GM21717 (cell line): ENCODE measurements around the gene ELOVL4.
A peak's percentile ranks its signal among the peaks of the same experiment; 100 is the strongest.

Source experiments
- ATAC-seq: cut with Tn5 transposase; IDR thresholded peaks from one replicate; pipeline ENCODE4 v1.9.1; 2021; ENCODE audit warnings: mild to moderate bottlenecking, moderate library complexity; ENCODE audit not compliant: unreplicated experiment

Gene ELOVL4

GRCh38 chr6:79947191-79948186 is at the start of gene ELOVL4:
Gene ELOVL4 (minus strand): TSS chr6:79947553. CDS start chr6:79947279, 274 bp downstream.
- no peak for ATAC-seq

- no peak for ATAC-seq
Observed at GRCh38 chr6:79993911-79994309, 46.6 kb upstream of the ELOVL4 start.

GRCh38 chr6:79993012-79993910 is 45.9 kb upstream of the ELOVL4 start:
- ATAC-seq = no peak

GRCh38 chr6:79989641-79990040 is 42.3 kb upstream of the ELOVL4 start:
- no peak for ATAC-seq

GRCh38 chr6:79985128-79985527 is 37.8 kb upstream of the ELOVL4 start:
- ATAC-seq = no peak

GRCh38 chr6:79984261-79984660 is 36.9 kb upstream of the ELOVL4 start:
- ATAC-seq = no peak

GRCh38 chr6:79981652-79982051 is 34.3 kb upstream of the ELOVL4 start:
- ATAC-seq = no peak

GRCh38 chr6:79971193-79971592 is 23.8 kb upstream of the ELOVL4 start:
- ATAC-seq = no peak

GRCh38 chr6:79969784-79970183 is 22.4 kb upstream of the ELOVL4 start:
- ATAC-seq = no peak

- ATAC-seq = no peak
Observed at GRCh38 chr6:79967178-79967577, 19.8 kb upstream of the ELOVL4 start.

GRCh38 chr6:79964607-79965081 is 17.3 kb upstream of the ELOVL4 start:
- ATAC-seq = no peak

- no peak for ATAC-seq
Observed at GRCh38 chr6:79954849-79955248, 7.5 kb upstream of the ELOVL4 start.

- ATAC-seq = peak; percentile 79
Observed at GRCh38 chr6:79949233-79949632, 1.9 kb upstream of the ELOVL4 start.

- no peak for ATAC-seq
Observed at GRCh38 chr6:79946272-79947190, 822 bp downstream of the ELOVL4 start.

GRCh38 chr6:79943133-79943532 is 4.2 kb downstream of the ELOVL4 start:
- no peak for ATAC-seq

- no peak for ATAC-seq
Observed at GRCh38 chr6:79941489-79942151, 5.7 kb downstream of the ELOVL4 start.

GRCh38 chr6:79928478-79928998 is 18.8 kb downstream of the ELOVL4 start:
- ATAC-seq = no peak

- no peak for ATAC-seq
Observed at GRCh38 chr6:79927758-79928157, 19.6 kb downstream of the ELOVL4 start.

- ATAC-seq = no peak
Observed at GRCh38 chr6:79923270-79923669, 24.1 kb downstream of the ELOVL4 start.
